ENCODE data around the gene ST6GALNAC5. TPM values are rescaled to one million over a fixed set of nuclear protein-coding genes. Genes with fewer than 3 reads are reported as not detected.

Gene ST6GALNAC5
- 1.6 and 2.0 TPM in 2 replicates for total RNA-seq

DNA sequence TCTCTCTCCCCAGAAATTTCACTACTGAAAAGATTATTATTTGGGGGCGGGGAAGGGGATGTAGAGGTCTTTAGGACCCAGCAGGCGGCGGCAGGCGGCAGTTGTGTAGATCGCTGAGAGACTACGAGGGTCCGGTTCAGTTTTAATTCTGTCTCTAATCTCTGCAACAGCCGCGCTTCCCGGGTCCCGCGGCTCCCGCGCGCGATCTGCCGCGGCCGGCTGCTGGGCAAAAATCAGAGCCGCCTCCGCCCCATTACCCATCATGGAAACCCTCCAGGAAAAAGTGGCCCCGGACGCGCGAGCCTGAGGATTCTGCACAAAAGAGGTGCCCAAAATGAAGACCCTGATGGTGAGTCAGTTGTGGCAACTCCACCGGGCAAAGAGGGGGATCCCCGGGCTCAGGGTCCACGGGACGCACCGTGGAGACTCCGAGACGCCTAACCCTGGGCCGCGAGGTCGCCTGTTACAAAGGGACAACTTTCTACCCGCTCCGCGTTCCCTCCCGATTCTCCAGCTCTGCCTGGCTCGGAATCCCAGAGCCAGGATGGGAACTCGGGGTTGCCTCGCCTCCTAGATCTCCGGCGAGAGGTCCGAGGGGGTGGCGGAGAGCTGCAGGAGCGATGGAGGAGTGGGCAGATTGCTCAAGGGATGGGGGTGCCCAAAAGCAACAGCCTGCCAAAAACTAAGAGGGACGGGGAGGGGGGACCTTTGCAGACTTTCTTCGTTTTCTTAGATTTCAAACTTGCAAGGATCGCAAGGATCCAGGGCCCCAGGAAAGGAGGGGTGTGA lies at the start of gene ST6GALNAC5:
ST6GALNAC5 (plus strand) TSS at position 139 of the 789 bp plus-strand sequence.

